Gastrocnemius medialis (tissue), 4 donors: ENCODE results near the gene ZNF541. TPM values are rescaled to one million over a fixed set of nuclear protein-coding genes. Genes with fewer than 3 reads are reported as not detected.
A peak's percentile ranks its signal among the peaks of the same experiment; 100 is the strongest.

Experiments
- ATAC-seq, 2 donors: fragments of 150-250 bp; one replicate each; pipeline ENCODE4 v1.9.1; 2016
- DNase-seq, 2 donors: peaks; one replicate each; pipeline ENCODE4 v3.0.0-alpha.2; 2019
- H3K27ac ChIP-seq, 4 donors: fragments of 200-600 bp; sonication (generic); 1 replicate in 1 of 4; 2 replicates in 3 of 4; pipeline ENCODE4 v1.5.1; 2016 to 2018; ENCODE audit warnings: mild to moderate bottlenecking in 2 of 4, moderate library complexity in 1 of 4
- H3K27me3 ChIP-seq, 3 donors: fragments of 200-600 bp; sonication (generic) in 2 of 3; 1 replicate in 1 of 3; 2 replicates in 2 of 3; pipeline versions ENCODE4 v1.5.1 to v1.6.0; 2016 to 2019; ENCODE audit warnings: mild to moderate bottlenecking in 1 of 3, moderate library complexity in 1 of 3
- H3K36me3 ChIP-seq, 2 donors: fragments of 200-600 bp; sonication (generic) in 1 of 2; one replicate each; pipeline ENCODE4 v1.5.1; 2017 to 2018
- H3K4me1 ChIP-seq, 2 donors: fragments of 200-600 bp; sonication (generic) in 1 of 2; one replicate each; pipeline ENCODE4 v1.5.1; 2016 to 2017; ENCODE audit warnings: mild to moderate bottlenecking in 2 of 2
- H3K4me3 ChIP-seq, 4 donors: fragments of 200-600 bp; sonication (generic) in 3 of 4; 1 replicate in 1 of 4; 2 replicates in 3 of 4; pipeline ENCODE4 v1.5.1; 2016 to 2019; ENCODE audit warnings: mild to moderate bottlenecking in 2 of 4
- H3K9me3 ChIP-seq, 3 donors: fragments of 200-600 bp; sonication (generic) in 2 of 3; 1 replicate in 1 of 3; 2 replicates in 2 of 3; pipeline ENCODE4 v1.5.1; 2016 to 2019
- POLR2A ChIP-seq, 2 donors: fragments of 450-650 bp; IDR thresholded peaks; one replicate each; pipeline ENCODE4 v1.6.1; 2017; ENCODE audit warnings: antibody characterized with exemption in 2 of 2, mild to moderate bottlenecking in 2 of 2, moderate library complexity in 2 of 2
- in situ Hi-C, 4 donors: fragments of 200-750 bp; cut with MboI; loops; one replicate each; pipeline versions ENCODE4 v1.15.0 to v1.8.0; 2017; ENCODE audit warnings: low sequenced_read_pairs in 4 of 4
- intact Hi-C: fragments of 100-400 bp; cut with DNase I; formaldehyde crosslinking; loops from one replicate; pipeline ENCODE4 v1.15.1; 2023; ENCODE audit warnings: low total_unique reads
- total RNA-seq, 4 donors: library from RNA; depleted of rRNA; stranded (reverse); fragments of >200 nt; gene quantifications; one replicate each; pipeline versions ENCODE4 v1.1.0 to v1.2.3, GENCODE V29; 2016
- TF ChIP-seq, protein P1 (sequence below), 5 experiments: fragments of 450-650 bp in 3 of 5; fragments of 200-600 bp in 2 of 5; sonication (generic) in 2 of 5; IDR thresholded peaks in 4 of 5; conservative IDR thresholded peaks in 1 of 5; 1 replicate in 4 of 5; 2 replicates in 1 of 5; pipeline ENCODE4 v1.5.1; 2016 to 2019; ENCODE audit warnings: antibody characterized with exemption in 5 of 5, mild to moderate bottlenecking in 3 of 5, moderate library complexity in 3 of 5

ZNF541 gene
- total RNA-seq, 4 donors from 2014 or later: not detected

DNA sequence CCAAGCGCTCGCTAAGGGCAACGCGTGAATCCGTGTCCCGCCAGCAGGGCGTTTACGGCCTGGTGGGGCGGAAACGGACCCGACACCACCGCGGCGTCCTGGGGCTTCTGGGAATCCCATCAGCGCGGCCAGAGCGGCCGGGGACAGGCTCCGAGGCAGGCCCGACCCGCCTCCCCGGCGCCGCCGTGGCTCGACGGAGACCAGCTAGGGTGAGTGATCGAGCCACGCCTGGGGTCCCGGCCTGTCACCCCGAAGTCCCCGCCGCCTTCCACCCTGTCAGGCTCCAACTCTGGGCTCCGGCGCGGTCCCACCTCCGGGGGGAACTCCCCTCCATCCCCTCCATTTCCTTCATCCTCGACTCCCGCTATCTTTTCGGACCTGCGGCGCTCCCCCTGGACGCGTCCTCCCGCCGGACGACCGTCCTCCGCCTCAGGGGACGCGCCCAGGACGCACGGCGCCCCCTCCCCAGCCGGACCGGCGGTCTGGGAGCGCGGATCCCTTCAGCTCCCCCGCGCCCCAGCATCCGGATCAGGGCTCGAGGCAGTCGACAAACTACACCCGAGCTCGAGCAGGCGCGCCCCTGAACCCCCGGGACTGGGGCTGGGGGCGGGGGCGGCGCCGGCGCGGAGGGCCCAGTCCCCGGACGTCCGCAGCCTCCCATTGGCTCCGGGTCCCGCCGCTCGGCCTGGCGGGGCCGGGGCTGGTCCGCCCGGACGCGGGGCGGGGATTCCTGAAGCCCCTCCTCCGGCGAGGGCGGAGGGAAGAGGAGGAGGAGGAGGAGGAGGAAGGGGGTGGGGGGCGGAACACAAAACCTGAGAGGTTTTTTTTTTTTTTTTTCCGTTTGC lies 35.3 kb upstream of the ZNF541 start:
- H3K4me1 ChIP-seq: peaks cover 33 to 41% of the 10 kb centered on the region in 2 donors
- no peaks in the 10 kb centered on the region for H3K27me3 ChIP-seq
- peak overlapping the region; percentile 92 to 100 (median 99) for H3K27ac ChIP-seq
- H3K36me3 ChIP-seq: no peaks in the 10 kb centered on the region
- DNase-seq (peak; percentile 90 to 94), ATAC-seq (peak; percentile 80 to 83)
- intact Hi-C loops (loop anchor here (1.0 to 5.0 kb wide), 4 partner anchors 8 to 169 kb away; partner anchors contain the start of genes NAPA and SELENOW), in situ Hi-C loops (loop anchor here in 1 of 4 donors (10.0 kb wide), 1 partner anchor 87 kb away; no protein-coding TSS in a partner anchor)
- TF ChIP-seq POLR2A (IDR thresholded peaks at IDR 0.05): peak; percentile 93 to 96
- TF ChIP-seq, protein P1, sequence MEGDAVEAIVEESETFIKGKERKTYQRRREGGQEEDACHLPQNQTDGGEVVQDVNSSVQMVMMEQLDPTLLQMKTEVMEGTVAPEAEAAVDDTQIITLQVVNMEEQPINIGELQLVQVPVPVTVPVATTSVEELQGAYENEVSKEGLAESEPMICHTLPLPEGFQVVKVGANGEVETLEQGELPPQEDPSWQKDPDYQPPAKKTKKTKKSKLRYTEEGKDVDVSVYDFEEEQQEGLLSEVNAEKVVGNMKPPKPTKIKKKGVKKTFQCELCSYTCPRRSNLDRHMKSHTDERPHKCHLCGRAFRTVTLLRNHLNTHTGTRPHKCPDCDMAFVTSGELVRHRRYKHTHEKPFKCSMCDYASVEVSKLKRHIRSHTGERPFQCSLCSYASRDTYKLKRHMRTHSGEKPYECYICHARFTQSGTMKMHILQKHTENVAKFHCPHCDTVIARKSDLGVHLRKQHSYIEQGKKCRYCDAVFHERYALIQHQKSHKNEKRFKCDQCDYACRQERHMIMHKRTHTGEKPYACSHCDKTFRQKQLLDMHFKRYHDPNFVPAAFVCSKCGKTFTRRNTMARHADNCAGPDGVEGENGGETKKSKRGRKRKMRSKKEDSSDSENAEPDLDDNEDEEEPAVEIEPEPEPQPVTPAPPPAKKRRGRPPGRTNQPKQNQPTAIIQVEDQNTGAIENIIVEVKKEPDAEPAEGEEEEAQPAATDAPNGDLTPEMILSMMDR (IDR thresholded peaks at IDR 0.05 in 4 of 5, conservative IDR thresholded peaks at IDR 0.05 in 1 of 5): peak; percentile 31 to 59 (median 48)
- no peaks in the 10 kb centered on the region for H3K9me3 ChIP-seq
- peak overlapping the region; percentile 77 to 100 (median 96) for H3K4me3 ChIP-seq

DNA sequence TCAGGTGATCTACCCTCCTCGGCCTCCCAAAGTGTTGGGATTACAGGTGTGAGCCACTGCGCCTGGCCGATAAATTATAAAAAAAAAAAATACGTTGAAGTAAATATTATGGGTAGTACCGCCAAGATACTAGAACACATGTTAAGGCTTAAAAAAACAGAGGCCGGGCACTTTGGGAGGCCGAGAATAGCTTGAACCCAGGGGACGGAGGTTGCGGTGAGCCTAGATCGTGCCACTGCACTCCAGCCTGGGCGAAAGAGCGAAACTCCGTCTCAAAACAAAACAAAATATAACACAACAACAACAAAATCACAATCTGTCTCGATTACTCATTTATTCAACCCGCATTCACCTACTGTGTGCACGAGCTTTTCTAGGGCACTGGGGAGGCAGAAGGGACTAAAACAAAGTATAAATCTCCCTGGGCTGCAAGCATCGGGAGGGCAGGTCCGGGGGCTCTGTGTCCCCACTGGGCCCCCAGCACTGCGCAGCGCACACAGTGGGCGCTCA lies 34.7 kb upstream of the ZNF541 start:
- TF ChIP-seq, protein P1 (IDR thresholded peaks at IDR 0.05 in 4 of 5, conservative IDR thresholded peaks at IDR 0.05 in 1 of 5): no peak
- no peak for TF ChIP-seq POLR2A (IDR thresholded peaks at IDR 0.05)
- intact Hi-C loops: loop anchor here (1.0 to 5.0 kb wide), 4 partner anchors 7 to 170 kb away; partner anchors contain the start of genes NAPA and SELENOW
- in situ Hi-C loops: loop anchor here in 1 of 4 donors (10.0 kb wide), 1 partner anchor 87 kb away; no protein-coding TSS in a partner anchor
- ATAC-seq: no peak
- Histone ChIP-seq H3K9me3 (no peaks in the 10 kb centered on the region), H3K27ac (peak overlapping the region; percentile 92 to 100 (median 99)), H3K4me3 (peak overlapping the region; percentile 77 to 100 (median 96)), H3K36me3 (no peaks in the 10 kb centered on the region), H3K4me1 (peaks cover 27 to 34% of the 10 kb centered on the region in 2 donors), H3K27me3 (no peaks in the 10 kb centered on the region)
- no peak for DNase-seq

DNA sequence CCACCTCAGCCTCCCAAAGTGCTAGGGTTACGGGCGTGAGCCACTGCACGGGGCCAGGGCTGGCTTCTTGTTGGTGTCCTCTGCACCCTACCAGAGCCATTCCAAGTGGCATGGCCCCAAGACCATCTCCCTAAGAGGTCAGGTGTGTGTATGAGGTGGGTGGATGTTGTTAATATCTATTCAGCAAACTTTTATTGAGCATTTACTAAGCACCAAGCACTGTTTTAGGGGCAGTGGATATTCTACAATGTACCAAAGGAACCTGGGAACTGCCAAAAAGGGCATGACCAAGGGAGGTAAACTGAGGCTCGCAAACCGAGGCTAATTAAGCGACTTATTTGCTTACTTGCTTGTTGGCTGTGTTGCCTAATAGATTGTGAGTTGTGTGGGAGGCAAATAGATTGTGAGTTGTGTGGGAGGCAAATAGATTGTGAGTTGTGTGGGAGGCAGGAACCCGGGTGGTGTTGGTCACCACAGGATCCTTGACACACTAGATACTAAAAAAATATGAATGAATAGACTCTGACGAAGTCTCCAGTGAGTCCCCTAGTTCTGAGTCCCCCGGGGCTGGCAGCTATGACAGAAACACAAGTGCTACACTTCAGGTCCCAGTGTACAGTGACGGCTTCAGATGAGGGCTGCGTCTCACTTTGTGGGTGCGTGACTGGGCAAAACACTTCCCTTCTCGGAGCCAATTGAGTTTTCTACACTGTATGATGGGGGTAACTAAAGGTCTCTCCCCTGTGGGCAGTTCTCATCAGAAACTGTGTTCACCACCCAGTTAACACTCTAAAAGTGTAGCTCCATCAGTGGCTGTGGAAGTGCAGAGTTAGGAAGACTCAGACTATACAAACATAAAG lies 31.0 kb upstream of the ZNF541 start:
- no peaks in the 10 kb centered on the region for H3K27me3 ChIP-seq
- H3K4me1 ChIP-seq: peaks cover 24 to 26% of the 10 kb centered on the region in 2 donors
- in situ Hi-C loops (loop anchor here in 1 of 4 donors (10.0 kb wide), 1 partner anchor 91 kb away; no protein-coding TSS in a partner anchor), intact Hi-C loops (no loop called here)
- H3K36me3 ChIP-seq: no peaks in the 10 kb centered on the region
- H3K9me3 ChIP-seq: no peaks in the 10 kb centered on the region
- no peak for TF ChIP-seq POLR2A (IDR thresholded peaks at IDR 0.05)
- no peak overlapping the region for H3K27ac ChIP-seq
- no peak overlapping the region for H3K4me3 ChIP-seq
- ATAC-seq: no peak
- no peak for DNase-seq

DNA sequence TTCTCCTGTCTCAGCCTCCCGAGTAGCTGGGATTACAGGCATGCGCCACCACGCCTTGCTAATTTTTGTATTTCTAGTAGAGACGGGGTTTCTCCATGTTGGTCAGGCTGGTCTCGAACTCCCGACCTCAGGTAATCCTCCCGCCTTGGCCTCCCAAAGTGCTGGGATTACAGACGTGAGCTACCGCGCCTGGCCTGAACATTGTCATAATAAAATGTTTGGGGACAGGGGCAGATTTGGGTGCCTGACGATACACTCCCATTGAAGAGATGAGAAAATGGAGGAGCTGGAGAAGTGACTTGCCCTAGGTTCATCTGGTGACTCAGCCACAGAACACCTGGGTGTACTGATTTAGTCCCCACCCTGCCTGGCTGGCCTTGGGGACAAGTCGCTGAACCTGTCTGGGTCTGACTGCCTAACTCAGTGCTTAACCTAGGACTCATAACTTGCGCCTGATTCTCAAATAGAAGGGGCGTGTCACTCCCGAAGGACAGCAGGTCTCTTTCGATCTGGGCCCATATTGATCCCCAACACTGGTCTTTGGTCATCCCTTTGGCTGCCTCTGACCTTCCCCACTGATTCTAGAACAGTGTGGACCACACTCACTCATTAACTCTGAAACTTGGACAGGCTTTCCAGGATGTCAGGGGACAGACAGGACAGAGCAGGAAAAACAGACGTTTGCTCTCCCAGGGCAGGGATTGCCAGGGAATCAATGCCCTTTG lies 28.4 kb upstream of the ZNF541 start:
- peak overlapping the region; percentile 89 to 94 (median 92) for H3K27ac ChIP-seq
- peak in 1 of 2 donors; percentile 41 for DNase-seq
- no peak for ATAC-seq
- peaks cover 22 to 24% of the 10 kb centered on the region in 2 donors for H3K4me1 ChIP-seq
- intact Hi-C loops (loop anchor here (2.0 kb wide), 1 partner anchor 63 kb away; no protein-coding TSS in a partner anchor), in situ Hi-C loops (loop anchor here in 1 of 4 donors (10.0 kb wide), 1 partner anchor 93 kb away; no protein-coding TSS in a partner anchor)
- no peaks in the 10 kb centered on the region for H3K36me3 ChIP-seq
- H3K9me3 ChIP-seq: no peaks in the 10 kb centered on the region
- H3K27me3 ChIP-seq: no peaks in the 10 kb centered on the region
- no peak for TF ChIP-seq POLR2A (IDR thresholded peaks at IDR 0.05)
- TF ChIP-seq, protein P1 (IDR thresholded peaks at IDR 0.05 in 4 of 5, conservative IDR thresholded peaks at IDR 0.05 in 1 of 5): no peak
- H3K4me3 ChIP-seq: peak overlapping the region; percentile 62 to 68 (median 63)
